ENCODE results near the gene ACTG2.

- TF ChIP-seq POLR2A (IDR thresholded peaks at IDR 0.05) (no peak), CTCF (IDR thresholded peaks at IDR 0.05) (no peak), EP300 (IDR thresholded peaks at IDR 0.05) (no peak)
These were observed 18.9 kb downstream of the ACTG2 start for GRCh38 chr2:73911548-73912208.
